Activated CD8-positive, alpha-beta T cell treated with anti-CD3 and anti-CD28 coated beads, Interleukin-2, amount 10 ng/mL, durations not matched to agents 7 days and 5 days (primary cell): ENCODE data around the gene DHDDS. TPM values are rescaled to one million over a fixed set of nuclear protein-coding genes. Genes with fewer than 3 reads are reported as not detected.
"Not testable (repeated sequence)": the region's sequence is repeated elsewhere in the genome, so short reads cannot be mapped to it uniquely, and the experiment has no call there.

Experiments used
- ATAC-seq: fragments of 150-1000 bp; cut with Tn5 transposase; one replicate; pipeline ENCODE4 v1.10.0; 2021; ENCODE audit warnings: moderate library complexity
- CTCF ChIA-PET: fragments of 350-600 bp; sonication (Branson Sonifier 250); formaldehyde crosslinking; loops from one replicate; lab custom pipeline; 2021; ENCODE audit warnings: antibody characterized with exemption; lab: Charles Lee
- POLR2A ChIA-PET: fragments of 350-600 bp; sonication (Branson Sonifier 250); formaldehyde crosslinking; loops from one replicate; lab custom pipeline; 2021; ENCODE audit warnings: antibody characterized with exemption; lab: Charles Lee
- DNase-seq: peaks from one replicate; pipeline ENCODE4 v3.0.0-alpha.2; 2020
- H3K27ac Mint-ChIP-seq: one replicate; pipeline ENCODE4 v1.8.0; 2021; ENCODE audit warnings: mild to moderate bottlenecking, mixed read lengths
- H3K27me3 Mint-ChIP-seq: one replicate; pipeline ENCODE4 v1.8.0; 2021; ENCODE audit warnings: low read depth, mixed read lengths
- H3K36me3 Mint-ChIP-seq: one replicate; pipeline ENCODE4 v1.8.0; 2021; ENCODE audit warnings: low read depth, mixed read lengths
- H3K4me1 Mint-ChIP-seq: one replicate; pipeline ENCODE4 v1.8.0; 2021; ENCODE audit warnings: low read depth, mixed read lengths
- H3K4me3 Mint-ChIP-seq: one replicate; pipeline ENCODE4 v1.8.0; 2021; ENCODE audit warnings: mild to moderate bottlenecking, mixed read lengths
- H3K9me3 Mint-ChIP-seq: one replicate; pipeline ENCODE4 v1.8.0; 2022; ENCODE audit warnings: mixed read lengths; ENCODE audit not compliant: insufficient read depth
- total RNA-seq, 2 experiments: library from RNA; stranded (reverse); gene quantifications; one replicate each; pipeline ENCODE4 v1.2.3, GENCODE V29; 2021

Gene DHDDS
- total RNA-seq, 2 experiments from 2014 or later = 48.3 to 49.5 TPM

GRCh38 chr1:26510711-26511110 is 78.6 kb downstream of the DHDDS start:
- H3K4me1 Mint-ChIP-seq, H3K27ac Mint-ChIP-seq, ATAC-seq, H3K4me3 Mint-ChIP-seq, H3K27me3 Mint-ChIP-seq, H3K9me3 Mint-ChIP-seq, H3K36me3 Mint-ChIP-seq, DNase-seq: not testable (repeated sequence)
- CTCF ChIA-PET = interaction anchor here (1.5 kb wide), 1 partner anchor 11 kb away, joined by 3 read pairs; no protein-coding TSS in a partner anchor
- POLR2A ChIA-PET = interaction anchor here (1.4 kb wide), 1 partner anchor 10 kb away, joined by 12 read pairs; no protein-coding TSS in a partner anchor

- not testable (repeated sequence) for H3K4me1 Mint-ChIP-seq, H3K27me3 Mint-ChIP-seq, H3K36me3 Mint-ChIP-seq, H3K9me3 Mint-ChIP-seq, H3K4me3 Mint-ChIP-seq, DNase-seq, H3K27ac Mint-ChIP-seq, ATAC-seq
- CTCF ChIA-PET = interaction anchor here (1.5 to 3.2 kb wide), 3 partner anchors 11 to 25 kb away, joined by 6 to 13 read pairs (median 11); no protein-coding TSS in a partner anchor
- POLR2A ChIA-PET = interaction anchor here (1.5 kb wide), 1 partner anchor 19 kb away, joined by 3 read pairs; no protein-coding TSS in a partner anchor
Measured at GRCh38 chr1:26515836-26516235, 83.7 kb downstream of the DHDDS start.

DNA sequence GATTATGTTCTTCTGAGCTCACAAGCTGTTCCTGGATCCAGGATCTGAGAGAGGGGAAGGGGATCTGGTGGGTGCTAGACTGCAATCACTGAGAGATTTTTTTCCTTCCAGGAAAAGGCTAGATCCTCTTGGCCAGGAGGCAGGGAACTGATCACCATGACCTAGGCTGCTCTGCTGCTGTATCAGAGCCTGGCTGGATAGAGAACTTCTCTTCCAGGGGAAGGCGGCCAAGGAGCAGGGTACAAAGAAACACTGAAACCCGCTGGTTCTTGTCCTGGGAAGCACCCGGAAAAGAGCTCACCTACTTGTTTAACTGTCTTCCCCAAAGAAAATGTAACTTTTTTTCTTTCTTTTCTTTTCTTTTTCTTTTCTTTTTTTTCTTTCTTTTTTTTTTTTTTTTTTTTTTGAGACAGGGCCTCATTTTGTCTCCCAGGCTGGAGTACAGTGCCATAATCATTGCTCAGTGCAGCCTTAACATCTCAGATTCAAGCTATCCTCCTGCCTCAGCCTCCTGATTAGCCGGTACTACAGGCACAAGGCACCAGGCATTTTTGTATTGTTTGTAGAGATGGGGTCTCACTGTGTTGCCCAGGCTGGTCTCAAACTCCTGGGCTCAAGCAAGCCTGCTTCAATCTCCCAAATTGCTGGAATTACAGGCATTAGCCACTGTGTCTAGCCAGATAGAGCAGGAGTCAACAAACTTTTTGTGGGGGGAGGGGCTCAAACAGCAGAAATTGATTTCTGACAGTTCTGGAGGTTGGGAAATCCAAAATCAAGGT is 85.1 kb downstream of the DHDDS start:
- DNase-seq (no peak), ATAC-seq (no peak)
- Mint-ChIP-seq H3K4me1 (no peaks in the 10 kb centered on the region), H3K27me3 (peaks cover 6% of the 10 kb centered on the region), H3K27ac (no peak overlapping the region), H3K4me3 (no peak overlapping the region), H3K36me3 (no peaks in the 10 kb centered on the region), H3K9me3 (no peaks in the 10 kb centered on the region)
- POLR2A ChIA-PET = no interaction called here
- CTCF ChIA-PET = interaction anchor here (0.6 to 3.2 kb wide), 4 partner anchors 17 to 363 kb away, joined by 3 to 13 read pairs (median 7); no protein-coding TSS in a partner anchor

DNA sequence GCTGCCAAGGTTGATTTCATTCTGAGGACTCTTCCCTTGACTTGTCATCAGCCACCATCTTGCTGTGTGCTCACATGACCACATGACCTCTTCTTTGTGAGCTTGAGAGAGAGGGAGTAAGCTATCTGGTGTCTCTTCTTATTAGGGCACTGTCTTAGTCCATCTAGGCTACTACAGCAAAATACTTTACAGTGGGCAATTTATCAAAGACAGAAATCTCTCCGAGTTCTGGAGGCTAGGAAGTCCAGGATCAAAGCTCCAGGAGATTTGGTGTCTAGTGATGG is 85.6 kb downstream of the DHDDS start:
- ChIA-PET CTCF (interaction anchor here (2.5 to 3.2 kb wide), 2 partner anchors 20 to 23 kb away, joined by 11 to 13 read pairs; no protein-coding TSS in a partner anchor), POLR2A (no interaction called here)
- no peaks in the 10 kb centered on the region for H3K4me1 Mint-ChIP-seq

DNA sequence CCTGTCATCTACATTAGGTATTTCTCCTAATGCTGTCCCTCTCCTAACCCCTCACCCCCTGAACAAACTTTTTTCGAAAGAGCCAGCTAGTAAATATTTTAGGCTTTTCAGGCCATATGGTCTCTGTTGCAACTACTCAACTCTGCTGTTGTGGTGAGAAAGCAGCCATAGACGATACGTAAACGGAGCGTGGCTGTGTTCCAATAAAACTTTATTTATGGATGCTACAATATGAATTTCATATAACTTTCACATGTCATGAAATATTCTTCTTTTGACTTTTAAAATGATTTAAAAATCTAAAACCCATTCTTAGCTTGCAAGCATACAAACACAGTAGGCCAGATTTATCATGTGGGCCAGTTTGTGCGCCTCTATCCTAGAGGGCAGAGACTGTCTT is 86.2 kb downstream of the DHDDS start:
- Mint-ChIP-seq H3K27ac (no peak overlapping the region), H3K27me3 (peaks cover 6% of the 10 kb centered on the region)
- POLR2A ChIA-PET = no interaction called here

More for the DNA sequence above, 85.6 kb downstream of the DHDDS start:
- H3K36me3 Mint-ChIP-seq = no peaks in the 10 kb centered on the region
- ATAC-seq (no peak), DNase-seq (no peak)
- H3K9me3 Mint-ChIP-seq = no peaks in the 10 kb centered on the region
- H3K27me3 Mint-ChIP-seq = peaks cover 6% of the 10 kb centered on the region
- H3K4me3 Mint-ChIP-seq = no peak overlapping the region
- no peak overlapping the region for H3K27ac Mint-ChIP-seq

GRCh38 chr1:26520339-26520738 is 88.2 kb downstream of the DHDDS start:
- H3K9me3 Mint-ChIP-seq = no peaks in the 10 kb centered on the region
- DNase-seq (no peak), ATAC-seq (no peak)
- peaks cover 11% of the 10 kb centered on the region for H3K27me3 Mint-ChIP-seq
- ChIA-PET POLR2A (no interaction called here), CTCF (no interaction called here)
- H3K36me3 Mint-ChIP-seq = no peaks in the 10 kb centered on the region
- H3K4me1 Mint-ChIP-seq = peaks cover 3% of the 10 kb centered on the region
- H3K27ac Mint-ChIP-seq = no peak overlapping the region
- H3K4me3 Mint-ChIP-seq = no peak overlapping the region

More for the DNA sequence above, 86.2 kb downstream of the DHDDS start:
- ATAC-seq = no peak
- CTCF ChIA-PET = interaction anchor here (2.5 to 3.2 kb wide), 2 partner anchors 20 to 23 kb away, joined by 11 to 13 read pairs; no protein-coding TSS in a partner anchor
- Mint-ChIP-seq H3K4me1 (no peaks in the 10 kb centered on the region), H3K4me3 (no peak overlapping the region), H3K36me3 (no peaks in the 10 kb centered on the region), H3K9me3 (no peaks in the 10 kb centered on the region)
- no peak for DNase-seq

Other genes starting within 250 kb of the DHDDS start
- not detected for gene CATSPER4, start 241.7 kb upstream of the DHDDS start, total RNA-seq
- gene CEP85, start 198.1 kb upstream of the DHDDS start, total RNA-seq = 10 to 100 TPM; 48.7 to 49.1 TPM
- gene SH3BGRL3, start 152.2 kb upstream of the DHDDS start, total RNA-seq = 100 to 1,000 TPM; 795 to 814 TPM
- gene UBXN11, start 125.7 kb upstream of the DHDDS start, total RNA-seq = 10 to 100 TPM; 34.4 to 40.9 TPM
- gene CD52, start 114.4 kb upstream of the DHDDS start, total RNA-seq = 1,000 to 10,000 TPM; 1,112 to 1,180 TPM
- gene CRYBG2, start 78.2 kb upstream of the DHDDS start, total RNA-seq = 1 to 10 TPM; 7.6 to 8.7 TPM
- gene ZNF683, start 59.6 kb upstream of the DHDDS start, total RNA-seq = 10 to 100 TPM; 24.0 to 26.6 TPM
- not detected for gene LIN28A, start 21.5 kb upstream of the DHDDS start, total RNA-seq
- gene HMGN2, start 40.1 kb downstream of the DHDDS start, total RNA-seq = 1,000 to 10,000 TPM; 1,268 to 1,303 TPM
- gene RPS6KA1, start 97.4 kb downstream of the DHDDS start, total RNA-seq = 100 to 1,000 TPM; 179 to 193 TPM